Heart left ventricle (tissue), 13 donors: ENCODE measurements around the gene FKBP8.

Source experiments
- POLR2A ChIP-seq, 2 donors: fragments of 450-650 bp; IDR thresholded peaks; one replicate each; pipeline ENCODE4 v1.6.1; 2017; ENCODE audit warnings: antibody characterized with exemption in 2 of 2, mild to moderate bottlenecking in 2 of 2, moderate library complexity in 2 of 2
- TF ChIP-seq, protein P1 (sequence below), 12 donors: fragments of 200-600 bp; sonication (generic) in 4 of 12; IDR thresholded peaks; one replicate each; pipeline versions ENCODE4 v1.5.0 to v1.8.0; 2018 to 2022; ENCODE audit warnings: antibody characterized with exemption in 12 of 12, mild to moderate bottlenecking in 5 of 12
- donor health status: ischemic (EF 13 %, LVEDD 7.1; RV severe dilation, severe dysfunction).
- donor health status: DM: no; HTN: yes; CAD: no.
- donor health status: DM: no; HTN: no; CAD: no.
- donor health status: ischemic (EF 25% LVEDD 6.9; RV normal size, moderate dysfunction).
- donor health status: ischemic (EF 25% LVEDD 5.7; RV mildly dilated, moderate dysfunction).
- donor health status: ischemic (EF 35%, LVEDD 5.7; RV mildly dilated, moderate dysfunction).
- donor health status: nonischemic (EF 11% LVEDD 7.7; RV severe dilation, severe dysfunction).
- donor health status: DM: yes; HTN: yes; CAD: no.
- donor health status: PGD.
- donor health status: ischemic (EF 29% LVEDD 5.4; RV normal size, mild dysfunction).
- donor health status: nonischemic (EF 23%, LVEDD 6.1; RV moderate dilation, normal function).

DNA sequence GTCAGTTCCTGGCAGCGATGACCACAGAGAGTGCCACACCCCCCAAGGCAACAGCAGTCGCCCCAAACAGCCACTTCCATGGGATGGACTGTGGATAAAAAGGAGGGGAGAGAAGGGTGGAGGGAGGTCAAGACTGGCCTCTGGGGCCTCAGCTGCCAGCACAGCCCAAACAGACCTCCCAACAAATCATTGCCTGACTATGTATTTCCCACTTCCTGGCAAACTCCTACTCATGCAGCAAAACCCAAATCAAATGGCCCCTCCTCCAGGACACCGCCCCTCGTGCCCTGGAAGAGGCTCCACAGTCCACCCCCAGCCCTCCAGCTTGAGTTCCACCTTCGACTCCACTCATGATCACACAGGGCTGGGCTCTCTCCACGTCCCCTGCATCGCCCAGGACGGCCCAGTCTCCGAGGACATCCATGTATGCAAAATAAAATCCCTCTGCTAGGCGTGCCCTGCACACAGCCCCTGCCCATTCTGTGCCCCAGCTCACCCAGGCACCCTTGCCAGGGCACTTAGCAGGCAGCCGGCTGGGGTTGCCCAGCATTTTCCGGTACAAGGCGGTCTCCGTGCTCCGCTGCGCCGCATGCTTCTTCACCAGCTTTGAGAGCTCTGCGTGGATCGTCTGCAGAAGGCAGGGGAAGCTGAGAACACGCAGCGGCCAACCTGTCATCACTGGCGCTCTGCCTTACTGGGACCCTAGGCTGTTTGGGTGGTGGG is 11.0 kb downstream of the FKBP8 start:
- TF ChIP-seq, protein P1, sequence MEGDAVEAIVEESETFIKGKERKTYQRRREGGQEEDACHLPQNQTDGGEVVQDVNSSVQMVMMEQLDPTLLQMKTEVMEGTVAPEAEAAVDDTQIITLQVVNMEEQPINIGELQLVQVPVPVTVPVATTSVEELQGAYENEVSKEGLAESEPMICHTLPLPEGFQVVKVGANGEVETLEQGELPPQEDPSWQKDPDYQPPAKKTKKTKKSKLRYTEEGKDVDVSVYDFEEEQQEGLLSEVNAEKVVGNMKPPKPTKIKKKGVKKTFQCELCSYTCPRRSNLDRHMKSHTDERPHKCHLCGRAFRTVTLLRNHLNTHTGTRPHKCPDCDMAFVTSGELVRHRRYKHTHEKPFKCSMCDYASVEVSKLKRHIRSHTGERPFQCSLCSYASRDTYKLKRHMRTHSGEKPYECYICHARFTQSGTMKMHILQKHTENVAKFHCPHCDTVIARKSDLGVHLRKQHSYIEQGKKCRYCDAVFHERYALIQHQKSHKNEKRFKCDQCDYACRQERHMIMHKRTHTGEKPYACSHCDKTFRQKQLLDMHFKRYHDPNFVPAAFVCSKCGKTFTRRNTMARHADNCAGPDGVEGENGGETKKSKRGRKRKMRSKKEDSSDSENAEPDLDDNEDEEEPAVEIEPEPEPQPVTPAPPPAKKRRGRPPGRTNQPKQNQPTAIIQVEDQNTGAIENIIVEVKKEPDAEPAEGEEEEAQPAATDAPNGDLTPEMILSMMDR (IDR thresholded peaks at IDR 0.05), result no peak
- TF ChIP-seq POLR2A (IDR thresholded peaks at IDR 0.05), result no peak
